Endothelial cell (in vitro differentiated cells): ENCODE data around the gene TMEM273. TPM values are rescaled to one million over a fixed set of nuclear protein-coding genes. Genes with fewer than 3 reads are reported as not detected.

Experiments
- DNase-seq: peaks from one replicate; pipeline ENCODE4 v3.0.0; 2021; ENCODE audit warnings: low spot score
- H3K27ac Mint-ChIP-seq: one replicate; pipeline ENCODE4 v1.8.0; 2021; ENCODE audit warnings: mixed read lengths, inconsistent platforms; ENCODE audit not compliant: unreplicated experiment
- H3K27me3 Mint-ChIP-seq: one replicate; pipeline ENCODE4 v1.8.0; 2021; ENCODE audit warnings: mild to moderate bottlenecking, moderate library complexity, mixed read lengths, inconsistent platforms; ENCODE audit not compliant: unreplicated experiment
- H3K36me3 Mint-ChIP-seq: one replicate; pipeline ENCODE4 v1.8.0; 2021; ENCODE audit warnings: mild to moderate bottlenecking, low read depth, mixed read lengths, inconsistent platforms; ENCODE audit not compliant: unreplicated experiment
- H3K4me1 Mint-ChIP-seq: one replicate; pipeline ENCODE4 v1.8.0; 2021; ENCODE audit warnings: mild to moderate bottlenecking, mixed read lengths, inconsistent platforms; ENCODE audit not compliant: unreplicated experiment
- H3K4me3 Mint-ChIP-seq: one replicate; pipeline ENCODE4 v1.8.0; 2021; ENCODE audit warnings: mild to moderate bottlenecking, mixed read lengths, inconsistent platforms; ENCODE audit not compliant: unreplicated experiment
- H3K9me3 Mint-ChIP-seq: one replicate; pipeline ENCODE4 v1.8.0; 2021; ENCODE audit warnings: mixed read lengths, inconsistent platforms; ENCODE audit not compliant: unreplicated experiment
- long read RNA-seq: library from polyadenylated mRNA; unstranded; transcript quantifications from one replicate; pipeline ENCODE4 v2.0.0, GENCODE V29; 2020; ENCODE audit not compliant: unreplicated experiment
- total RNA-seq: library from RNA; stranded (reverse); fragmentation: NEBNext Ultra II Directional; extraction: Animal tissue kit (Norgen Biotek cat#: 25700); gene quantifications from one replicate; pipeline ENCODE4 v1.2.1, GENCODE V29; 2021; ENCODE audit not compliant: unreplicated experiment
- TF ChIP-seq, protein P1 (sequence below): fragments of 200-600 bp; sonication (generic); IDR thresholded peaks from one replicate; pipeline ENCODE4 v1.5.0; 2021; ENCODE audit warnings: antibody characterized with exemption; ENCODE audit not compliant: unreplicated experiment

TMEM273 gene, protein sequence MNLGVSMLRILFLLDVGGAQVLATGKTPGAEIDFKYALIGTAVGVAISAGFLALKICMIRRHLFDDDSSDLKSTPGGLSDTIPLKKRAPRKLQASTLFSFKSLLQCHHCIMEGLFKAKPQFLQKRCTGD
- total RNA-seq: 1.6 TPM
- long read RNA-seq, partial matches to known transcripts: 0 of 1 reads
- long read RNA-seq, other reads (novel, unspliced or antisense): 1 of 1 reads

DNA sequence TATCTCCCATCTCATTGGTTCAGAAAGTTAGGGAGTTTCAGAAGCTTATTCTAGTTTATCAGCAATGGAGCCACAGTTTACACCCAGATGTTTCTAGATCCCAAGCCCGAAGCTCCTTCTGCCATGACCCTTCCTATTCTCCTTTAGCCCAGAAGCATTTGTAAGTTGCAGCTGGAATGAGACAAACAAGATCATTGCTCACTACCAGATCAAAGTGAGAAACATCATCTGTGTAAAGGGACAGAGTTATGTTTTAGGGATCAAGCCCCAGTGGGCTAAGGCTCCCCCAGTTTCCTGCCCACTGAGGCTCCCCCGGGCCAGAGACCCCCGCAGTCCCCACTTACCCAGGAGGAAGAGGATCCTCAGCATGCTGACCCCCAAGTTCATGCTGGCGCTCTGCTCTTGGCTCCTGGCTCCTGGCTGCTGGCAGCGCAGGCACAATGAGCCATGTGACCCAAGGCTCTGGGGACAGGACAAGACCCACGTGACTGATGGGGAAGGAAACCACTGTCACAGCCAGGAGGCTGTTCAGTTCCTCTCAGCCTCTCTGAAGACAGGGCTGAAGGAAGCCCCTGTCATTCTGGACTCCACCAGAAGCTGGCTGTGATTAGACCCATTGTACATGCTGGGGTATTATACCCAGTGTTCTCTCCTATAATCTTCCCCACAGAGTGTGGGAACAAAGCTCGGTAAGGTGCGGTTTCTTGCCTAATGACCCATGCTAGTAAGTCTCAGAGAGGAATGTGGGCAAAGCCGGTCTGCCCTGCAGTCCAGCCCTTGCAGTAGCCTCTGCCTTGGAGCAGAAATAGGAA lies at the start of gene TMEM273:
Gene TMEM273, minus strand, starts transcription at position 442 of the 812 bp plus-strand sequence. Its CDS starts 55 bp downstream, at position 387.
- peaks cover 21% of the 10 kb centered on the region for H3K4me1 Mint-ChIP-seq
- no peak within 1 kb of the TSS for H3K27ac Mint-ChIP-seq
- H3K27me3 Mint-ChIP-seq: peaks cover 4% of the 10 kb centered on the region
- no peaks in the 10 kb centered on the region for H3K36me3 Mint-ChIP-seq
- H3K4me3 Mint-ChIP-seq: no peak within 1 kb of the TSS
- TF ChIP-seq, protein P1, sequence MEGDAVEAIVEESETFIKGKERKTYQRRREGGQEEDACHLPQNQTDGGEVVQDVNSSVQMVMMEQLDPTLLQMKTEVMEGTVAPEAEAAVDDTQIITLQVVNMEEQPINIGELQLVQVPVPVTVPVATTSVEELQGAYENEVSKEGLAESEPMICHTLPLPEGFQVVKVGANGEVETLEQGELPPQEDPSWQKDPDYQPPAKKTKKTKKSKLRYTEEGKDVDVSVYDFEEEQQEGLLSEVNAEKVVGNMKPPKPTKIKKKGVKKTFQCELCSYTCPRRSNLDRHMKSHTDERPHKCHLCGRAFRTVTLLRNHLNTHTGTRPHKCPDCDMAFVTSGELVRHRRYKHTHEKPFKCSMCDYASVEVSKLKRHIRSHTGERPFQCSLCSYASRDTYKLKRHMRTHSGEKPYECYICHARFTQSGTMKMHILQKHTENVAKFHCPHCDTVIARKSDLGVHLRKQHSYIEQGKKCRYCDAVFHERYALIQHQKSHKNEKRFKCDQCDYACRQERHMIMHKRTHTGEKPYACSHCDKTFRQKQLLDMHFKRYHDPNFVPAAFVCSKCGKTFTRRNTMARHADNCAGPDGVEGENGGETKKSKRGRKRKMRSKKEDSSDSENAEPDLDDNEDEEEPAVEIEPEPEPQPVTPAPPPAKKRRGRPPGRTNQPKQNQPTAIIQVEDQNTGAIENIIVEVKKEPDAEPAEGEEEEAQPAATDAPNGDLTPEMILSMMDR: no peak
- DNase-seq: no peak
- no peaks in the 10 kb centered on the region for H3K9me3 Mint-ChIP-seq

DNA sequence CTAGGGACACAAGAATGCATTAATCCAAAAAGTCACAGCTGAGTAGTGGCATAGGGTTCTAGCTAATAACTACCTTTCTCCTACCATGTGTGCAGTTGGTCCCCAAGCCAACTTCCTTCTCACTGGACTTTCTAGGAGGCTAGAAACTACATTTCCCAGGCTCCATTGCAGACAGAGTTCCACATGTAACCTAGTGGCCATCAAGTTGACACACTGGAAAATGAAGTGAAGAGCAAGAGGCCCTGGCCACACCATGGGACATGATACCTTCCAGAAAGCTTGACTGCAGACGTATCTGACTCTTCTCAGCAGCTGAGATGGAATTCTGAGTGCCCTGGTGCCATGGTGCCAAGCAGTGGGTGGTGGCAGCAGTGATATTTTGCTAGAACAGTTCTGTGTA lies 49.8 kb upstream of the TMEM273 start:
- Mint-ChIP-seq H3K4me3 (no peak overlapping the region), H3K36me3 (no peaks in the 10 kb centered on the region), H3K4me1 (no peaks in the 10 kb centered on the region), H3K27me3 (peaks cover 2% of the 10 kb centered on the region), H3K9me3 (no peaks in the 10 kb centered on the region), H3K27ac (no peak overlapping the region)
- no peak for DNase-seq
- TF ChIP-seq, protein P1: no peak

DNA sequence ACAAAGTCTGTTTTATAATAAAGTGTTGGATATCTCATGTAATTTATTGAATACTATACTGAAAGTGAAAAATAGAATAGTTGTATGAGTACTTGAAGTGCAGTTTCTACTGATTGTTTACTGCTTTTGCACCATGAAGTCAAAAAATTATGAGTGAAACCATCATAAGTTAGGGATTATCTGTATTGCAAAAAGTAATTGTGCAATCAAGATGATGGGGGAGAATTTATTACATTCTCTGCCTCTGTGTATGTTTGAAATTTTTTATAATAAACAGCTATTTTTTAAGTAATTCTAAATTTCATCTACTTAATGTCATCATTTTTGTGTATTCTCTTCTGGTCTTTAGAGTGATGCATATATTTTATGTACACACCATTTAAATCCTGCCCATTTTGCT lies 47.2 kb upstream of the TMEM273 start:
- no peaks in the 10 kb centered on the region for H3K36me3 Mint-ChIP-seq
- H3K27me3 Mint-ChIP-seq: no peaks in the 10 kb centered on the region
- TF ChIP-seq, protein P1: no peak
- H3K4me1 Mint-ChIP-seq: no peaks in the 10 kb centered on the region
- no peaks in the 10 kb centered on the region for H3K9me3 Mint-ChIP-seq
- DNase-seq: no peak
- no peak overlapping the region for H3K27ac Mint-ChIP-seq
- H3K4me3 Mint-ChIP-seq: no peak overlapping the region

DNA sequence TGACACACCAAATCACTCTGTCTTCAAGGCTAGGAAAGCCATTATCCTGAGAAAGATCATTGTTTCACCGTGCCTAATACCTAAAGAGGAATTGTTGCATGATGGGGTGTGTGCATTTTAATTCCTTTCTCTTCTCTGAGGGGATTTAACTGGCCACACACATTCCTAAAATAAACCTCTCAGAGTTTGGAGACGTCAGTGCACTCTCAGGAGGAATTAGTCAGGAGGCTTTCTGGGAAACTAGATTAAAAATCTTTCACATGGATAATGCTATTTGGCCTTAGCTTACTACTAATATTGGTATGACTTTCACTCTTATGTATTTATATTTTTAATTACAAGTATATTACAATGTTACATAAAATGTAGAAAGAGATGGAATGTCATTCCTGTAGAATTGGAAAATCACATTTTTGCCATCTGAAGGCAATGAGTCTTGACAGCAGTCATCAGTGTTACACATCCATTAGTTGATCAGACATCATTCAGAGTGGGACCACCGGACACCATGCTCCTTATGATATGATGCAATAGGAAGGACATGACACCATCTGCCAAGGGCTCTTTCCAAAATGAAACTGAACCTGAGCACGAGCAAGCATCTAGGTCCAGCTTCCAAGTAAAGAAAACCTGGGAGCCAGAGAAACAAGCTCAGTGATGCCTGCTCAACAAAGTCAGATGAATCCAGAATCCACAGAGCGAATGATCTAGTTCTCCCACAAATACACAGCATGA lies 43.1 kb upstream of the TMEM273 start:
- no peak for DNase-seq
- TF ChIP-seq, protein P1: no peak
- Mint-ChIP-seq H3K4me1 (peaks cover 1% of the 10 kb centered on the region), H3K9me3 (no peaks in the 10 kb centered on the region), H3K27me3 (peaks cover 2% of the 10 kb centered on the region), H3K4me3 (no peak overlapping the region), H3K27ac (no peak overlapping the region), H3K36me3 (no peaks in the 10 kb centered on the region)
